Ascending aorta (tissue), 2 donors: ENCODE results near the gene SLC26A8. TPM values are rescaled to one million over a fixed set of nuclear protein-coding genes. Genes with fewer than 3 reads are reported as not detected.

Experiments used
- DNase-seq, 2 donors: peaks; one replicate each; pipeline ENCODE4 v3.0.0-alpha.2; 2019; ENCODE audit warnings: low spot score in 2 of 2
- H3K27ac ChIP-seq, 2 donors: fragments of 200-600 bp; sonication (generic); one replicate each; pipeline ENCODE4 v1.5.1; 2016 to 2017; ENCODE audit warnings: mild to moderate bottlenecking in 1 of 2
- H3K27me3 ChIP-seq: fragments of 200-600 bp; sonication (generic); one replicate; pipeline ENCODE4 v1.5.1; 2017
- H3K36me3 ChIP-seq, 2 donors: fragments of 200-600 bp; sonication (generic); one replicate each; pipeline ENCODE4 v1.5.1; 2016
- H3K4me1 ChIP-seq, 2 donors: fragments of 200-600 bp; sonication (generic); one replicate each; pipeline ENCODE4 v1.5.1; 2016 to 2017; ENCODE audit warnings: mild to moderate bottlenecking in 1 of 2
- H3K4me3 ChIP-seq, 2 donors: fragments of 200-600 bp; sonication (generic); one replicate each; pipeline ENCODE4 v1.5.1; 2016 to 2017; ENCODE audit warnings: mild to moderate bottlenecking in 1 of 2
- H3K9me3 ChIP-seq, 2 donors: fragments of 200-600 bp; sonication (generic); one replicate each; pipeline ENCODE4 v1.5.1; 2016
- intact Hi-C: fragments of 100-400 bp; cut with DNase I; formaldehyde crosslinking; loops from one replicate; pipeline ENCODE4 v1.15.1; 2023
- total RNA-seq: library from RNA; depleted of rRNA; stranded (reverse); fragments of >200 nt; gene quantifications from one replicate; pipeline ENCODE4 v1.1.0, GENCODE V29; 2016
- TF ChIP-seq, protein P1 (sequence below), 3 experiments: fragments of 200-600 bp in 2 of 3; fragments of 450-650 bp in 1 of 3; sonication (generic) in 2 of 3; IDR thresholded peaks; one replicate each; pipeline ENCODE4 v1.5.1; 2016 to 2019; ENCODE audit warnings: antibody characterized with exemption in 3 of 3, mild to moderate bottlenecking in 1 of 3, moderate library complexity in 1 of 3

Gene SLC26A8
- total RNA-seq, 1 donor from 2014 or later: not detected

DNA sequence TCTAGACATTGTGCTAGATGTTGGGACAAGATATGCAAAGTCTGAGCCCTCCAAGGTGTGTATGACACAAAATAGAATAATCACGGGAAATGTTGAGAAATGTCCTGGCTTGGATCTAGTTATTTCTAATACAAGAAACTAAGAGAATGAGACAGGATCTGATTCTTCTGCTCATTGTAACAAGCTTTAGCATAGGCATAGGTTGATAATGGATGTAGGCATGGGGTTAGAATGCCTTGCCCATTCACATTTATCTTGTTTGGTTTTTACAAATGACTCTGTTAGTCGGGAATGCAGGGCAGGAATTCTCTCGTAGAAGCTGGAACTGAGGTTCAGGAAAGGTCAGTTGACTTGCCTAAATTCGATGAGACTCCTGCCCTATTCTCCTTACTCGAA lies 1.5 kb upstream of the SLC26A8 start:
- no peak for DNase-seq
- Histone ChIP-seq H3K36me3 (no peaks in the 10 kb centered on the region), H3K4me1 (peaks cover 0 to 23% of the 10 kb centered on the region in 2 donors), H3K9me3 (no peaks in the 10 kb centered on the region), H3K27me3 (no peaks in the 10 kb centered on the region), H3K27ac (no peak overlapping the region), H3K4me3 (no peak overlapping the region)
- intact Hi-C loops: loop anchor here (5.0 kb wide), 2 partner anchors 336 to 529 kb away; partner anchors contain the start of gene TEAD3
- TF ChIP-seq, protein P1, sequence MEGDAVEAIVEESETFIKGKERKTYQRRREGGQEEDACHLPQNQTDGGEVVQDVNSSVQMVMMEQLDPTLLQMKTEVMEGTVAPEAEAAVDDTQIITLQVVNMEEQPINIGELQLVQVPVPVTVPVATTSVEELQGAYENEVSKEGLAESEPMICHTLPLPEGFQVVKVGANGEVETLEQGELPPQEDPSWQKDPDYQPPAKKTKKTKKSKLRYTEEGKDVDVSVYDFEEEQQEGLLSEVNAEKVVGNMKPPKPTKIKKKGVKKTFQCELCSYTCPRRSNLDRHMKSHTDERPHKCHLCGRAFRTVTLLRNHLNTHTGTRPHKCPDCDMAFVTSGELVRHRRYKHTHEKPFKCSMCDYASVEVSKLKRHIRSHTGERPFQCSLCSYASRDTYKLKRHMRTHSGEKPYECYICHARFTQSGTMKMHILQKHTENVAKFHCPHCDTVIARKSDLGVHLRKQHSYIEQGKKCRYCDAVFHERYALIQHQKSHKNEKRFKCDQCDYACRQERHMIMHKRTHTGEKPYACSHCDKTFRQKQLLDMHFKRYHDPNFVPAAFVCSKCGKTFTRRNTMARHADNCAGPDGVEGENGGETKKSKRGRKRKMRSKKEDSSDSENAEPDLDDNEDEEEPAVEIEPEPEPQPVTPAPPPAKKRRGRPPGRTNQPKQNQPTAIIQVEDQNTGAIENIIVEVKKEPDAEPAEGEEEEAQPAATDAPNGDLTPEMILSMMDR (IDR thresholded peaks at IDR 0.05): no peak

- H3K27me3 ChIP-seq: no peaks in the 10 kb centered on the region
- no peaks in the 10 kb centered on the region for H3K36me3 ChIP-seq
- no peak overlapping the region for H3K4me3 ChIP-seq
- no peak overlapping the region for H3K27ac ChIP-seq
- intact Hi-C loops: loop anchor here (5.0 kb wide), 2 partner anchors 337 to 528 kb away; partner anchors contain the start of gene TEAD3
- TF ChIP-seq, protein P1 (IDR thresholded peaks at IDR 0.05): no peak
- no peak for DNase-seq
- no peaks in the 10 kb centered on the region for H3K9me3 ChIP-seq
- peaks cover 0 to 18% of the 10 kb centered on the region in 2 donors for H3K4me1 ChIP-seq
These were observed 955 bp upstream of the SLC26A8 start for GRCh38 chr6:36025260-36025931.

DNA sequence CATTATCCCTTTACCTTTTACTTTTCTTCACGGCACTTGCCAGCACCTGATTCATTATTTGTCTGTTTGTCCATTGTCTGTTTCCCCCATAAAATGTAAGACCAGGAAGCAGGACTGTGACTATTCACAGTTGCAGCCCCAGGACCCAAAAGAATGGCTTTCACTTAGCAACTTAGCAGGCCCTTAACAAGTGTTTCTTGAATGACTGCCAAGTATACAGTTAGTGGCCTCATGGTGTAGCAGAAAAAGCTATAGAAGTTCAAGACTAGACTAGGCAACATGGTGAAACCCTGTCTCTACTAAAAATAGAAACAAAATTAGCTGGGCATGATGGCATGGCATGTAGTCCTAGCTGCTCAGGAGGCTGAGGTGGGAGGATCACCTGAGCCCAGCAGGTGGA lies 4.3 kb downstream of the SLC26A8 start:
- Histone ChIP-seq H3K27ac (no peak overlapping the region), H3K9me3 (no peaks in the 10 kb centered on the region), H3K36me3 (no peaks in the 10 kb centered on the region), H3K27me3 (no peaks in the 10 kb centered on the region), H3K4me1 (peaks cover 0 to 3% of the 10 kb centered on the region in 2 donors), H3K4me3 (no peak overlapping the region)
- DNase-seq: no peak
- TF ChIP-seq, protein P1 (IDR thresholded peaks at IDR 0.05): no peak
- intact Hi-C loops: no loop called here

DNA sequence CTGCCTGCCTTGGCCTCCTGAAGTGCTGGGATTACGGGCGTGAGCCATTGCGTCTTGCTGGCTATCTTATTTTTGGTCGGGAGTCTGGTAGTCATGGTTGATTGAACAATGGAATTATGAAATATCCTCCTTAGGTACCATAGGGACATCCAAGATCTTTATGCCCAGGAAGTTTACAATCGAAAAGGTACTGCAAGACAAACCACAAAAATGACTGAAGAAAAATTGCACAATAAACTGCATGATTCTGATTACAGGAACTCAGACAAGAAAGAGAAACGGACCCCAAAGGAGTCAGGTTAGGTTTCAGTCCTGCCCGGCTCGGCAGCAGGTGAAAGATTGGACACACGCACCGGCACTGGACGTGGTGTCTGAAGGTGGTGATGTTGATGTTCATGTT lies 5.3 kb downstream of the SLC26A8 start:
- Histone ChIP-seq H3K9me3 (no peaks in the 10 kb centered on the region), H3K4me3 (no peak overlapping the region), H3K36me3 (no peaks in the 10 kb centered on the region), H3K4me1 (peaks cover 0 to 1% of the 10 kb centered on the region in 2 donors), H3K27me3 (no peaks in the 10 kb centered on the region), H3K27ac (no peak overlapping the region)
- TF ChIP-seq, protein P1 (IDR thresholded peaks at IDR 0.05): no peak
- DNase-seq: no peak
- intact Hi-C loops: no loop called here

- H3K4me1 ChIP-seq: no peaks in the 10 kb centered on the region
- H3K27me3 ChIP-seq: no peaks in the 10 kb centered on the region
- H3K9me3 ChIP-seq: no peaks in the 10 kb centered on the region
- H3K4me3 ChIP-seq: no peak overlapping the region
- H3K27ac ChIP-seq: no peak overlapping the region
- TF ChIP-seq, protein P1 (IDR thresholded peaks at IDR 0.05): no peak
- H3K36me3 ChIP-seq: no peaks in the 10 kb centered on the region
- DNase-seq: no peak
- intact Hi-C loops: no loop called here
These were observed 6.1 kb downstream of the SLC26A8 start for GRCh38 chr6:36018339-36018738.
